ENCODE measurements around the gene UBN2. TPM values are rescaled to one million over a fixed set of nuclear protein-coding genes. Genes with fewer than 3 reads are reported as not detected.
"Not testable (repeated sequence)": the region's sequence is repeated elsewhere in the genome, so short reads cannot be mapped to it uniquely, and the experiment has no call there.

Gene UBN2
- total RNA-seq, 2 donors from 2014 or later, result 45.3 to 48.8 TPM

DNA sequence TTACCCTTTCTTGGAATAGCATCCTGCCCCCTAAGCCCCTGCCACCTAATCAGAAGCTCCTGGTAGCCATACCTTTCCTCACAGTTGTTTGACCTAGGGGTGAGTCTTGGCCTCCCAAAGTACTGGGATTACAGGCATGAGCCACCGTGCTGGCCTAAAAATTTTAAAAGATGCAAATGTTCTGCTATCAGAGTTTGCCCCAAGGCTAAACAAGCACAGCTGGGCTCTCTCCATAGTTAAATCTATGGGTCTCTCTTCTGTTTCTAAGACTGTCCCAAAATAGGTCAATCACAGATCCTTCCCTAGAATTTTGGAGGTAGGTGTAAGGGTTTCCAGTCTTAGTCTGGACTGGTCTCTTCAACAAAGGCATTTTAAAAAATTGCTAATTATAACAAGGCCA is 12.9 kb upstream of the UBN2 start:
- WGBS, 2 experiments (ENCODE audit: insufficient coverage in 1 of 2, insufficient read length in 1 of 2), result 69 to 88% methylated on average over 1 of the region's 1 CpG
- H3K36me3 ChIP-seq (ENCODE audit: control insufficient read depth, insufficient read depth, low read length), result no peaks in the 10 kb centered on the region
- no peaks in the 10 kb centered on the region for H3K27me3 ChIP-seq (ENCODE audit: control insufficient read depth, insufficient read depth, low read length, poor library complexity, severe bottlenecking)
- Mint-ChIP-seq H3K27me3 (ENCODE audit: insufficient read depth) (no peaks in the 10 kb centered on the region), H3K9me3 (peaks cover 2% of the 10 kb centered on the region), H3K4me1 (no peaks in the 10 kb centered on the region), H3K36me3 (ENCODE audit: low read depth) (no peaks in the 10 kb centered on the region), H3K4me3 (no peak overlapping the region), H3K27ac (peak overlapping the region; percentile 52)
- no peak overlapping the region for H3K27ac ChIP-seq (ENCODE audit: low read depth, low read length)
- H3K9me3 ChIP-seq (ENCODE audit: control insufficient read depth, low read length), result no peaks in the 10 kb centered on the region
- H3K9ac ChIP-seq (ENCODE audit: extremely low read depth, low read length, poor library complexity, severe bottlenecking), result no peak overlapping the region
- TF ChIP-seq, protein P1, sequence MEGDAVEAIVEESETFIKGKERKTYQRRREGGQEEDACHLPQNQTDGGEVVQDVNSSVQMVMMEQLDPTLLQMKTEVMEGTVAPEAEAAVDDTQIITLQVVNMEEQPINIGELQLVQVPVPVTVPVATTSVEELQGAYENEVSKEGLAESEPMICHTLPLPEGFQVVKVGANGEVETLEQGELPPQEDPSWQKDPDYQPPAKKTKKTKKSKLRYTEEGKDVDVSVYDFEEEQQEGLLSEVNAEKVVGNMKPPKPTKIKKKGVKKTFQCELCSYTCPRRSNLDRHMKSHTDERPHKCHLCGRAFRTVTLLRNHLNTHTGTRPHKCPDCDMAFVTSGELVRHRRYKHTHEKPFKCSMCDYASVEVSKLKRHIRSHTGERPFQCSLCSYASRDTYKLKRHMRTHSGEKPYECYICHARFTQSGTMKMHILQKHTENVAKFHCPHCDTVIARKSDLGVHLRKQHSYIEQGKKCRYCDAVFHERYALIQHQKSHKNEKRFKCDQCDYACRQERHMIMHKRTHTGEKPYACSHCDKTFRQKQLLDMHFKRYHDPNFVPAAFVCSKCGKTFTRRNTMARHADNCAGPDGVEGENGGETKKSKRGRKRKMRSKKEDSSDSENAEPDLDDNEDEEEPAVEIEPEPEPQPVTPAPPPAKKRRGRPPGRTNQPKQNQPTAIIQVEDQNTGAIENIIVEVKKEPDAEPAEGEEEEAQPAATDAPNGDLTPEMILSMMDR (conservative IDR thresholded peaks at IDR 0.05), result no peak
- no peaks in the 10 kb centered on the region for H3K4me1 ChIP-seq (ENCODE audit: control insufficient read depth, insufficient read depth, low read length)
- no peak for DNase-seq
- H3K4me3 ChIP-seq (ENCODE audit: low read length), result no peak overlapping the region

DNA sequence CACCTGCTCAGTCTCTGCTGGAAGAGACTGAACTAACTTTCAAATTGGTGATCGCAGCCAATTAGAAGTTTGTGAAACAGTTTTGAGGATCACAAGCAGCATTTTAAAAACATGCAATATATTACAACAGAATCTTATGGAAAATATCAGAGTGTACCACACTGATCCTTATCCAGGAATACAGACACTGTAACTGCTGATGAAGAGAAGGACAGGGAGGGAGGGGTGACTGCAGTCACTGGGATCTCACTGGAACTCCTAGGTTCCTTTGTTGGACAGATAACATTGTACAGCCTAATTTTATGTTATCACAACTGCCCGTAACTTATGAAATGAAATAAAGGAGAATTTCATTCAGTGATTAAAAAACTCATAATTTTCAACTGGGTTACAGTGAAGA is 6.8 kb upstream of the UBN2 start:
- peaks cover 36% of the 10 kb centered on the region for H3K9me3 Mint-ChIP-seq
- no peaks in the 10 kb centered on the region for H3K36me3 ChIP-seq (ENCODE audit: control insufficient read depth, insufficient read depth, low read length)
- no peaks in the 10 kb centered on the region for H3K4me1 Mint-ChIP-seq
- H3K27ac Mint-ChIP-seq, result no peak overlapping the region
- H3K27me3 Mint-ChIP-seq (ENCODE audit: insufficient read depth), result no peaks in the 10 kb centered on the region
- no peak overlapping the region for H3K27ac ChIP-seq (ENCODE audit: low read depth, low read length)
- H3K36me3 Mint-ChIP-seq (ENCODE audit: low read depth), result no peaks in the 10 kb centered on the region
- H3K4me1 ChIP-seq (ENCODE audit: control insufficient read depth, insufficient read depth, low read length), result no peaks in the 10 kb centered on the region
- no peak overlapping the region for H3K4me3 Mint-ChIP-seq
- H3K9me3 ChIP-seq (ENCODE audit: control insufficient read depth, low read length), result peaks cover 8% of the 10 kb centered on the region
- no peak overlapping the region for H3K9ac ChIP-seq (ENCODE audit: extremely low read depth, low read length, poor library complexity, severe bottlenecking)
- H3K4me3 ChIP-seq (ENCODE audit: low read length), result no peak overlapping the region
- WGBS, 2 experiments (ENCODE audit: insufficient coverage in 1 of 2, insufficient read length in 1 of 2), result 83 to 90% methylated on average over 2 of the region's 2 CpGs
- no peak for DNase-seq
- TF ChIP-seq, protein P1 (conservative IDR thresholded peaks at IDR 0.05), result no peak
- no peaks in the 10 kb centered on the region for H3K27me3 ChIP-seq (ENCODE audit: control insufficient read depth, insufficient read depth, low read length, poor library complexity, severe bottlenecking)

DNA sequence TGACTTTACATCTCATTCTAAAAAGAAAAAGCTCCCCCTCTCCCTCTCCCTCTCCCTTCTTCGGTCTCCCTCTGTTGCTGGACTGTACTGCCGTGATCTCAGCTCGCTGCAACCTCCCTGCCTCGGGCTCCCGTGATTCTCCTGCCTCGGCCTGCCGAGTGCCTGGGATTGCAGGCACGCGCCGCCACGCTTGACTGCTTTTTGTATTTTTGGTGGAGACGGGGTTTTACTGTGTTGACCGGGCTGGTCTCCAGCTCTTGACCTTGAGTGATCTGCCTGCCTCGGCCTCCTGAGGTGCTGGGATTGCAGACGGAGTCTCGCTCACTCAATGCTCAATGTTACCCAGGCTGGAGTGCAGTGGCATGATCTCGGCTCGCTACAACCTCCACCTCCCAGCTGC is 6.2 kb upstream of the UBN2 start:
- not testable (repeated sequence) for H3K36me3 ChIP-seq (ENCODE audit: control insufficient read depth, insufficient read depth, low read length); H3K27ac ChIP-seq (ENCODE audit: low read depth, low read length); H3K36me3 Mint-ChIP-seq (ENCODE audit: low read depth); H3K4me1 Mint-ChIP-seq; H3K4me3 Mint-ChIP-seq; H3K27ac Mint-ChIP-seq; H3K9me3 ChIP-seq (ENCODE audit: control insufficient read depth, low read length); H3K9ac ChIP-seq (ENCODE audit: extremely low read depth, low read length, poor library complexity, severe bottlenecking); H3K4me1 ChIP-seq (ENCODE audit: control insufficient read depth, insufficient read depth, low read length); H3K27me3 ChIP-seq (ENCODE audit: control insufficient read depth, insufficient read depth, low read length, poor library complexity, severe bottlenecking); H3K4me3 ChIP-seq (ENCODE audit: low read length); H3K27me3 Mint-ChIP-seq (ENCODE audit: insufficient read depth); DNase-seq
- 97% methylated on average over 6 to 18 of the region's 18 CpGs for WGBS, 2 experiments (ENCODE audit: insufficient coverage in 1 of 2, insufficient read length in 1 of 2)
- peaks cover 36% of the 10 kb centered on the region for H3K9me3 Mint-ChIP-seq

DNA sequence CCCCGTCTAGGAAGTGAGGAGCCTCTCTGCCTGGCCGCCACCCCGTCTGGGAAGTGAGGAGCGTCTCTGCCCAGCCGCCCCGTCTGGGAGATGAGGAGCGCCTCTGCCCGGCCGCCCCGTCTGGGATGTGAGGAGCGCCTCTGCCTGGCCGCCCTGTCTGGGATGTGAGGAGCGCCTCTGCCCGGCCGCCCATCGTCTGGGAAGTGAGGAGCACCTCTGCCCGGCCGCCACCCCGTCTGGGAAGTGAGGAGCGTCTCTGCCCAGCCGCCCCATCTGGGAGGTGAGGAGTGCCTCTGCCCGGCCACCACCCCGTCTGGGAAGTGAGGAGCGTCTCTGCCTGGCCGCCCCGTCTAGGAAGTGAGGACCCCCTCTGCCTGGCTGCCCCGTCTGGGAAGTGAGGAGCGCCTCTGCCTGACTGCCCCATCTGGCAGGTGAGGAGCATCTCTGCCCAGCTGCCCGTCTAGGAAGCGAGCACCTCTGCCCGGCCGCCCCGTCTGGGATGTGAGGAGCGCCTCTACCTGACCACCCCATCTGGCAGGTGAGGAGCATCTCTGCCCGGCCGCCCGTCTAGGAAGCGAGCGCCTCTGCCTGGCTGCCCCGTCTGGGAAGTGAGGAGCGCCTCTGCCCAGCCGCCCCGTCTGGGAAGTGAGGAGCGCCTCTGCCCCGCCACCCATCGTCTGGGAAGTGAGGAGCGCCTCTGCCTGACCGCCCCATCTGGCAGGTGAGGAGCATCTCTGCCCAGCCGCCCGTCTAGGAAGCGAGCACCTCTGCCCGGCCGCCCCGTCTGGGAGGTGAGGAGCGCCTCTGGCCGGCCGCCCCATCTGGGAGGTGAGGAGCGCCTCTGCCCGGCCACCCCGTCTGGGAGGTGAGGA is 5.5 kb upstream of the UBN2 start:
- not testable (repeated sequence) for H3K36me3 Mint-ChIP-seq (ENCODE audit: low read depth); H3K4me3 Mint-ChIP-seq; H3K9ac ChIP-seq (ENCODE audit: extremely low read depth, low read length, poor library complexity, severe bottlenecking); H3K4me3 ChIP-seq (ENCODE audit: low read length); H3K27me3 ChIP-seq (ENCODE audit: control insufficient read depth, insufficient read depth, low read length, poor library complexity, severe bottlenecking); H3K4me1 ChIP-seq (ENCODE audit: control insufficient read depth, insufficient read depth, low read length); H3K36me3 ChIP-seq (ENCODE audit: control insufficient read depth, insufficient read depth, low read length); H3K27ac Mint-ChIP-seq; H3K4me1 Mint-ChIP-seq; H3K9me3 ChIP-seq (ENCODE audit: control insufficient read depth, low read length); H3K27me3 Mint-ChIP-seq (ENCODE audit: insufficient read depth); H3K27ac ChIP-seq (ENCODE audit: low read depth, low read length); DNase-seq
- H3K9me3 Mint-ChIP-seq, result peaks cover 36% of the 10 kb centered on the region
- WGBS, 2 experiments (ENCODE audit: insufficient coverage in 1 of 2, insufficient read length in 1 of 2), result 94 to 96% methylated on average over 11 to 60 of the region's 60 CpGs

DNA sequence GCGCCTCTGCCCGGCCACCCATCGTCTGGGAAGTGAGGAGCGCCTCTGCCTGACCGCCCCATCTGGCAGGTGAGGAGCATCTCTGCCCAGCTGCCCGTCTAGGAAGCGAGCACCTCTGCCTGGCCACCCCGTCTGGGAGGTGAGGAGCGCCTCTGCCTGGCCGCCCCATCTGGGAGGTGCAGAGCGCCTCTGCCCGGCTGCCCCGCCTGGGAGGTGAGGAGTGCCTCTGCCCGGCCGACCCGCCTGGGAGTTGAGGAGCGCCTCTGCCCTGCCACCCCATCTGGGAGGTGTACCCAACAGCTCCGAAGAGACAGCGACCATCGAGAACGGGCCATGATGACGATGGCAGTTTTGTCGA is 4.9 kb upstream of the UBN2 start:
- H3K36me3 ChIP-seq (ENCODE audit: control insufficient read depth, insufficient read depth, low read length); H3K27me3 ChIP-seq (ENCODE audit: control insufficient read depth, insufficient read depth, low read length, poor library complexity, severe bottlenecking); H3K27ac Mint-ChIP-seq; H3K9me3 ChIP-seq (ENCODE audit: control insufficient read depth, low read length); H3K27me3 Mint-ChIP-seq (ENCODE audit: insufficient read depth); H3K4me3 Mint-ChIP-seq; H3K27ac ChIP-seq (ENCODE audit: low read depth, low read length); H3K4me1 ChIP-seq (ENCODE audit: control insufficient read depth, insufficient read depth, low read length); H3K9ac ChIP-seq (ENCODE audit: extremely low read depth, low read length, poor library complexity, severe bottlenecking); H3K4me3 ChIP-seq (ENCODE audit: low read length); H3K4me1 Mint-ChIP-seq; H3K36me3 Mint-ChIP-seq (ENCODE audit: low read depth); DNase-seq: not testable (repeated sequence)
- peaks cover 36% of the 10 kb centered on the region for H3K9me3 Mint-ChIP-seq
- WGBS, 2 experiments (ENCODE audit: insufficient coverage in 1 of 2, insufficient read length in 1 of 2), result 94 to 98% methylated on average over 5 to 23 of the region's 23 CpGs

Measured in endodermal cell (in vitro differentiated cells).